Cerebellar cortex (tissue), 1 donor: ENCODE data around the gene TUBGCP4.

Experiments used
- DNase-seq: peaks from one replicate; pipeline ENCODE4 v3.0.0-alpha.2; 2015; ENCODE audit warnings: low spot score

The TUBGCP4 gene

DNA sequence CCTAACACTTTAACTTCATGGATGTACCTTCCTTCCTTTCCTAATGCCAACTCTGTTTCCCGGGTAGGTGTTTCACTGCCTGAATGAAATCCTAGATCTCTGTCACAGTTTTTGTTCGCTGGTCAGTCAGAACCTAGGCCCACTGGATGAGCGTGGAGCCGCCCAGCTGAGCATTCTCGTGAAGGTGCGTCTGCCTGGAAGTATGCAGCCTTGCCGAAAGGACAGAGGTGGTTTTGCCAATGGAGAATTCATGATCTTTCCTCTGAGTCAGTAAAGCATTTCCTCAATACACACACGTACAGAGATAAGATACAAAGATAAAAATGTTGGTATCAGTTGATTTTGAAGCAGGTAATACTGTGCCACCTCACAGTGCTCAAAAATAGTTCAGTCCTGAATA, 32.7 kb downstream of the TUBGCP4 start:
- DNase-seq = no peak

DNA sequence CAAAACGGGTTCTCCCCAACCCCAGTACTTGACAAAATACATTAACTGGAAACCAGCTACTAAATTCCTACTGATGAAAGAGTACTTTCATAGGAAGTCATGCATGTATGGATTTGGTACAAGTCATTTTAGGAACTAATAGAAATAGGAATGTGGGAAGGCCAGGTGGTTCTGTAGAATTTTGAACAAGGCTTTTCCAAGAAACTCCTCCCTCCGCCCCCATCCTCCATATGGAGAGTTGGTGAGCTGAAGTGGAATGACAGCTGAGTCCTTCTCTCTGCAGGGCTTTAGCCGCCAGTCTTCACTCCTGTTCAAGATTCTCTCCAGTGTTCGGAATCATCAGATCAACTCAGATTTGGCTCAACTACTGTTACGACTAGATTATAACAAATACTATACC, 33.2 kb downstream of the TUBGCP4 start:
- DNase-seq = no peak

DNA sequence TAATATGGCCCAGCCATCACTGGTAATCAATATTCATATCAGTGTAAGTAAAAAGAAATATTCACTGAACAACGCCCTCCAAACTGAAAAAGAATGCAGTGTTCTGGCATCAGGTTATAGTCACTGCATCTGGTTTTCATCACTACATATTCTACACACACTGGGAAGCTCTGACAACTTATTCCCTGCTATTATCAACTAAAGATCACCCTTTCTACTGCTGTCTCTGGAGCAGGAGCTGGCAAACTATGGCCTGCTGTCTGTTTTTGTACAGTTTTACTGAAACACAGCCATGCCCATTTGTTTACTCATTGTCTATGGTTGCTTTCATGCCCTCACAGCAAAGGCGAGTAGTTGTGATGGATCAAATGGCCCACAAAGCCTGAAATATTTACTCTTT, 35.3 kb downstream of the TUBGCP4 start:
- no peak for DNase-seq

DNA sequence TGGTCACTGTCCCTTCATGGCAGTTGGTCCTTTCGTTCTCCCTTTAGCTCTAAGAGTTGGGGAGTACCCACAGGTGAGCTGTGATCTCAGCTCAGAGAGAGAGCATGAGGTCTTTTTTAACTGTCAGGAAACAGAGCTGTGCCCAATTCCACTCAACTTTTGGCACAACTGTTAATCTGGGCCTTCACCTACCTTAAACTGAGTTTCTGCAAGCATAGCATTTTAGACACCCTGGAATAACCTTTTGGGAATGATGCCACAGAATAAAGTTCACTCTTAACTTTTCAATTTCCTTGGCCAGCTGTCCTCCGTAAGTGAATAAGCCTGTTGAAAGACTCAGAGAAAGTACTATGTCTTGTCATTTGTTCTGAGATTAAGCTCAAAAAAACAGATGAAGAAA, 35.9 kb downstream of the TUBGCP4 start:
- no peak for DNase-seq

DNA sequence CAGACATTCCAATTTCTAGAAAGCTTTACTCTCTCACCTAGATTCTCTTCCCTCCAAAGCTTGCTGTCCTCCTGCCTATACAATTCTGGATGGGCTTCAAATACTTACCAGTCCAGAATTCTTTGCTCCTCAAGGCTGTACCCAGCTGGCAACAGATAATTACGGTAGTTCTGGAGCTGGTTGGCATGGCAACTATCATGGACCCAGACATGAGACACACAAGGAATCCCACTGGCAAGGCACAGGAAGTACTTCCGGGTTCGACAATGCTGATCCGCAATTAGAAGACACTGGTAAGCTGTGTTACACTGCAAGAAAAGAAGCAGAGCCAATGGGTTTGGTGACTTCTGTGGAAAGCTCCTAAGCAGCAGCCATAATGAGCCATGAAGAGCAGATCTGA, 37.9 kb downstream of the TUBGCP4 start:
- no peak for DNase-seq

DNA sequence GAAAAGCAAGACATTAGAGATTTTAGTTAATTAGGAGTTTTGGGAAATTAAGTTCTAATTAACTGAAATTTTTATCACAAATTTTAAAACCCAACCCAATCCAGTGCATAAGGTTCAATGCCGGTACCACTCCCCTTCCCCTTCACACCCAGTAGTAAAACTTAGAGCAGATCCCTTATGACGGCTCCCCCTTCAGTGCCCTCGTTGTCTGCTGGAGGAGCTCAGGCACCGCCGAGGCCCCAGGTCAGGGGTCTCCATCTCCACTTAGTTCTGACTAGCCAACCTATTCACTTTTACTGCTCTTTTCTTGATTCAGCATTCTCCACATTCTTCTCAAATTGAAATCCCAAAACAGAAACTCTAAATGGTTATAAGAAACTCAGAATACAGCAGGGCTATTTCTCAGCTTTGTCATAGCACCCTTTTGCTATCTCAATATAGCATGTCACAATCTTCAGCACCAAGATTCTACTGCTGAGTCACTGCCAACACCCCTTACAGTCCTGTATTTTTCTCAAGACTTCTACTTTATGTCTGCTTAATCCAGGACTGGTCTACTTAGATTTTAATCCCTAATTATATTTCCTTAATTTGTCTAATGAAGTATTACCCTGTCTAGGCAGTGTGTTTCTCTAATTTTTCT, 39.8 kb downstream of the TUBGCP4 start:
- no peak for DNase-seq

DNA sequence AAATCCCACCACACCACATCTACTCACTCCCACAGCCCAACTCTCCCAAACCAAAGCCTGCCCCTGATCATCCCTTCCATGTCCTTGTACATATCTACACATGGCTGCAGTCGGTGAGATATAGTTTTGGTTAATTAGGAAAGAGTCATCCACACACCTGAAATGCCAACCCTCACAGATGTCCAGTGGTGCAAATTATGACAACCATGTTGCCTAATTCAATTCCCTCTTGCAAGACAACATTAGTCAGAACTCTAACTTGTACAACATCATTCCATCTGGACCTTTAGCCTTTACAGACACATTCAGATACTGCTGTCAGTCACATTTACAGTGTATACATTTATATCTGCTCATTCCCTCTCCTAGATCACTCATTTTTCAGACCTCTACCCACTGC, 41.2 kb downstream of the TUBGCP4 start:
- no peak for DNase-seq

DNA sequence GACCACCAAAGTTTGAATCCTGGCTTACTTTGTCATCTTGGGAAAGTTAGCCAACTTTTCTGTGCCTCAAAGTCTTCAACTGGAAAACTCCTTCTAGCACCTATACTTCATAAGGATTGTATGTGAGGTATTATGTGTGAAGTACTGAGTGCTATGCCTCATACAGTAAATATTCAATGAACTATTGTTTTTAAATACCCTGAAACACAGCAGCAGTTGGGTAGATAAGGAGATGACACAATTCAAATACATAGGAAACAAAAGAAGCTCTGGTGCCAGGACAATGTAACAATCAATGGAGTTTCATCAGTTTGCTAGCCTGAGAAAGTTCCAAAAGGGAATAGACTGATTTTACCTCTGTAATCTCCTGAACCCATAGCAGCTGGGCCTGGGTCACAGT, 43.3 kb downstream of the TUBGCP4 start:
- no peak for DNase-seq

DNA sequence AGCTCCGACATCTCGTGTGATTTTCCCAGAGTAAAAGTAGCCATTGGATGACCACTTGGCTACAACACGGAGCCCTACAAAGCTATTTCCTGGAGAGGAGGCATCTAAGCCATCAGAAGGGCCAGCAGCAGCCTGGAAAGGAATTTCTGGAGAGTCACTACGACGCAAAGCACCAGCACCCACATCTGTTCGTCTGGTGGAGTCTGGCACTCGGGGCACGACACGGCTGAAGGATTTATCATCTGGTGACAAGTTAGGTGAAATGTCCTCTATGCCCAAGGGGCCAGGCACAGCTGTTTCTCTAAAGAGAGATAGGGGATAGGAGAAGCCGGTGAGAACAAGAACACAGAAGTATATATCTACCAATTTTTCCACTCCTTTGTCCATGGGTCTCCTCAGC, 49.5 kb downstream of the TUBGCP4 start:
- DNase-seq = no peak

DNA sequence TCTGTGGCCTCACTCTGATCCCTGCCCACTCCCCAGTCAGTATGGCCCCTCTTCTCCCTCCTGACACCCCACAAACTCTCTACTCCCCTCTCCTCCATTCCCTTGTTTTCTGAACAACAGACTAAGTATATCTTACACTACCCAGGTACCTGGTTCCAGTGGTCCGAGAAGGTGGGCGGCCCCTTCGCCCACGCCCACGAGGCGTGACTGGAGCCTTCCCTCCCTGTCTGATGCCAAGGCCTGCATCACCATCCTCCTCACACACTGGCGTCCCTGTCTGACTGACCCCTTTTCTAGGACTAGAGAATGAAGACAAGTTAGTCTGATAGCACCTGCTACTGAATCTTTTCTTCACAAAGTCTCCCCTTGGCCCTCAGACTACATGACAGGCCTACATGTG, 50.0 kb downstream of the TUBGCP4 start:
- DNase-seq = no peak

DNA sequence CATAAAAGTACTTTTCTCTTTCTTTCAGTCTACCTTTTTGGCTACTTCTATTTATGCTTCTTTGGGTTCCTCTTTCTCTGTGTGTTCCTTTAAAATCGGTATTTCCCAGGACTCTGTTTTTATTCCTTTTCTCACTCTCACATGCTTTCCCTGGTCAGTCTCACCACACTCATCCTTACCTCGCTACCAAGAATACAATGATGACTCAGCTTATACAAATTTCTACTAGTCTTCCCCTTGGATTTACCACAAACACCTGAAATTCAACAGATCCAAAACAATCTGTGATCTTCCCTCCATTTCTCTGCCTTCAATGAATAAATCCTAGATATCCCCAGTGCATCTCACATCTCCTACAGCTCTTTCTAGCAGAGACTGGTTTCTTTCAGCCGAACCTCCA, 52.9 kb downstream of the TUBGCP4 start:
- DNase-seq = no peak

DNA sequence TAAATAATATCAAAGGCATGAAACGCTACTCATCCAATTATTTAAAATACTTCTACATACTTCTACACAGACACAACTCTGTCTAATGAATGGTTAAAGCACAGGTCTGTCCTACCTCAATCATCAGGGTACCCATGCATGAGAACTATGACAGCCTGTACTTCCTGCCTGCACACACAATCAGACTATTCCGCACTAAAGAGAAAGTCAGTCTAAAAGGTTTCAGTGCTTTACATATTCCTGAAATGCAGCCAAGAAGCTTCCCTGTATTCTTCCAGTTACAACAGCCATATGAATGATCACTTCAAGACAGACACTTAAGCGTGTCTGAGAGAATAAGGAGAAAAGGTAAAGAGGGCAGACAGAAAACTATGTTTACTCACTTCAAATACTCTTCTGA, 58.8 kb downstream of the TUBGCP4 start:
- DNase-seq = no peak

DNA sequence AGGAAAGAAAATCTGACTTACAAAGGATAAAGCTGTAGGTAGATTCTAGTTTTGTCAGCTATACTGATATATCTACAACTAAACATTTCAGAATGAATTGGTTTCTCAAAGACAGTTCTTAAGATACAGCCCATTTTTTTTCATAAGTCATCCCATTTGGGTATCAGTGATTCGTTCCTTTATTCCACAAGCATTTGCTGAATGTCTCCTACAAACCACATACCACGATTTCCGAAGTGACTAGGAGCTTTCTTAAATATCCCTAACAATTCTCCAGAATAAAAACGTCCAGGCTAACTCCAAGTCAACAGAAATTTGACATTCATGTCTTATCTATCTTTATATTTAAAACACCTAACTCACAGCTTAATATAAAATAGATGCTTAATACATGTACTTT, 62.3 kb downstream of the TUBGCP4 start:
- DNase-seq = no peak

DNA sequence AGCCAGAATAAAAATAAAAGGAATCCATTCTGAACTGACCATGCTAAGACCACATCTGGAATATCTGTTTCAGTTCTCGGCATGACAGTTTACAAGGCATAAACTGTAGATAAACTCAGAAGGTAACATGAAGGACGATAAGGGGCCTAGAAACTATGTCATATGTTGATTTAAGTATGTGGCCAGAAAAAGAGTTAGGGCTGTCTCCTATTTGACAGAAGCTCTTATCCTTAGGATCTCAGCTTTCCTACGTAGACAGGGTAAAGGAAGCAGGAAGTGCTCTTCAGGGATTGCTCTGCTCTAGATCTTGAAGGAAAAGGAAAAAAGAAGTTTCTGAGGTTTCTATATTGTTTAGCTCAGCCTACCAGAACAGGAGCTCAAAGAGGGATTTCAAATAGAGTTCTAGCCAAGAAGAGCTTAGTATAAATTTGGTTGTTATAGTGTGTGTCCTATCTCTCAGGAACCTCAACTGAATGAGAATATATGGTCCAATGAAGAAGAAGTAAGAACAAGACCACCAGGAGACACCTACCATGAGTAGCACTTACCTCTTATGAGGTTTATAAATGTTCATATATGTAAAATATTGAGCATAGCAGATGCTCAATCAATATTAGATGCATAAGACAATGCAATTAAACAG, 62.9 kb downstream of the TUBGCP4 start:
- no peak for DNase-seq

DNA sequence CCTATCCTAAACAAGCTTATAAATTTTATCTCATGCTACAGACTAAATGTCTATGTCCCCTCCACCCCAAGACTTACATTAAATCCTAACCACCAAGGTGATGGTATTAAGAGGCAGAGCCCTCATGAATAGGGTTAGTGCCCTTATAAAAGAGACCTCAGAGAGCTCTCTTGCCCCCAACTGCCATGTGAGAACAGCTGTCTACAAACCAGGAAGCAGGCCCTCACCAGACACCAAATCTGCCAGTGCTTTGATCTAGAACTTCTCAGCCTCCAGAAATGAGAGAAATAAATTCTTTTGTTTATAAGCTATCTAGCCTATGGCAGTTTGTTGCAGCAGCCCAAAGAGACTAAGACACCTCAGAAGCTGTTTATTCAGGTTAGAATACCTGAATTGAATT, 63.5 kb downstream of the TUBGCP4 start:
- no peak for DNase-seq

DNA sequence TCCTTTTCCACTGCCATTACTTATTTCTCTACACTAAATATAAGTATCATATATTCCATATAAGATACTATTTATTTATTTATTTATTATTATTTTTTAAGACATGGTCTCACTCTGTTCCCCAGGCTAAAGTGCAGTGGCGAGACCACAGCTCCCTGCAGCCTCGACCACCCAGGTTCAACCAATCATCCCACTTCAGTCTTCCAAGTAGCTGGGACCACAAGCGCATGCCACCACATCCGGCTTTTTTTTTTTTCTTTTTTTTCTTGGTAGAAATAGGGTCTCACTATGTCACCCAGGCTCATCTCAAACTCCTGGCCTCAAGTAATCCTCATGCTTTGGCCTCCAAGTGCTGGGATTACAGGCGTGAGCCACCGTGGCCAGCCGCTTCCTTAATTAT, 65.5 kb downstream of the TUBGCP4 start:
- DNase-seq = no peak

DNA sequence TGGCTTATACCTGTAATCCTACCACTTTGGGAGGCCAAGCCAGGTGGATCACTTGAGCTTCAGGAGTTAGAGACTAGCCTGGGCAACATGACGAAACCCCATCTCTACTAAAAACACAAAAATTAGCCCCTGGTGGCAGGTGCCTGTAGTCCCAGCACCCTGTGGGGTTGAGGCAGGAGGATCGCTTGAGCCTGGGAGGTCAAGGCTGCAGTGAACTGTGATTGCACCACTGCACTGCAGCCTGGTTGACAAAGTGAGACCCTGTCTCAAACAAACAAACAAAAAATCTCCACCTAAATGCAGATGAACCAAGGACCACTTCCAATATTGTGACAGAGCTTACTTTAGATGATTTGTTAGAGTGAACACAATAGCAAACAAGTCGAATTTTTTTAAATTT, 68.4 kb downstream of the TUBGCP4 start:
- DNase-seq = no peak

DNA sequence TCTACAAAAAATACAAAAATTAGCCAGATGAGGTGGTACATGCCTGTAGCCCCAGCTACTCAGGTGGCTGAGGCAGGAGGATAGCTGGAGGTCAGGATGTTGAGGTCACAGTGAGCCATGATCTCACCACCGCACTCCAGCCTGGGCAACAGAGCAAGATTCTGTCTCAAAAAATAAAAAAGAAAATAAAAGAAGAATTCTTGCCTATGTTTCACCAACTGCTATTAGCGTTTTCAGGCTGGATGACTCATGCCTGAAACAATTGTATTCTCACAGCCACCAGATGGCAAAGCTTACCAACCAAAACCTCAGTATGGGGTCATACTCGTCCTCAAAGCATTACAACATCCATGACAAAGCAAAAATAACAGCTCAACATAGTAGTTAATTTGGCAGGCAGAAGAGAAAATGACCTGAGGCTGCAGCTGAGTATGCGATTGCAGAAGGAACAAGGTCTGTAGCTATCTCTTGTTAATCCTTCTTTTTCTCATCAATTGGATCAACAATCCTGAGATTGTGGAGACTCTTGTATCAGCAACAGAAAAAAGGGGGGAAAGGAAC, 69.9 kb downstream of the TUBGCP4 start:
- DNase-seq = peak; percentile 89

DNA sequence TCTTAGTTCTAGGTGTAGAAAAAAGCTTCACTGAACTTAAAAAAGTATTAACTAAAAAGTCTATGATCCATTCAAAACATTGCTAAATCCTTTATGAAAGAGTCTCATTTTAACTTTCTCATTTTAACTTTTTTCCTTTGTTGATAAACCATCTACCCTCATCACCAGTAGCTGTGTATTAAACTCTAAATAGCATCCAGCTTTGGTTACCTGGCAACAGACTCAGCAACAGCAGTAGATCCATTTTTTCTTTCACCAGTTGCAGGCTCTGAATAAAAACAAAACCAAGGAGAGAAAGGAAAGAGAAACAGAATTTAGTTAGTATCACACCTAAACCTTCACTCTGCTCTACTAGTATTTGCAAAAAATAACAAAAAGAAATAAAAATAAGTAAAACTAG, 70.4 kb downstream of the TUBGCP4 start:
- DNase-seq = peak; percentile 46

DNA sequence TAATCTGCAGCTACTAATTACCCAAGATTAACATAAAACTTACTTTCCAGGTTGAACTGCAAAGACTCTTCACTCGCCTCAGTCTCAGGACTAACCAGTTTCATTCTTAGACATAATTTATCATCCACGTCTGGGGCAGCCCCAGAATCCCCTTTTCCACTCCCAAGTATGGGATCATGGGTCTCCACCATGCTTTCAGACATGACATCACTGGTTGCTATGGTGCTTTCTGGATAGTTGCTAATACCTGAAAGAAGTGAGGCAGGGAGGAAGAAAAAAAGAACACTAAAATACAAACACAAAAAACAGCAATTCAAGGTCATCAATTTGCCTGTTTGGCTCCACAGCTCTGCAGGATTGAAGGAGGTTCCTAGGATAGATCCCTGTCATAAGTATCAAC, 75.4 kb downstream of the TUBGCP4 start:
- DNase-seq = no peak

DNA sequence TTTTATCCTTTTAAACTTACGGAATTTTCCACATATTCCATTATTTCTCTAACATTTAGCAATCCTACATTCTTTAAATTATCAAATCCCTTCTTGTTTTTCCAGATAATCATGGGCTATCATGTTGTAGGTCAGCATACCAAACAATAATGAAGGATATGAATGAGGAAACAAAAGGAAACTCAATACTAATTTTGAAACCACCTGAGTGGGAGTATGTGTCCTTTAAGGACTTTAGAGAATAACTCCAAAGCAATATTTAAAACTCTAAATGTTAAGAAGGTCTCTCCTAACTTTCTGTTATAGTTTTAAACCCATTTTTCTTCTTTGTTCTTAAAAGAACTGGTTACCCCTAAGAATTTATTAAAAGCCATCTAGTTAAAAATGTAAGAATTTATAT, 79.1 kb downstream of the TUBGCP4 start:
- DNase-seq = no peak
